ENCODE data around the gene POLA2.

The POLA2 gene

GRCh38 chr11:65338676-65339075 is 76.9 kb downstream of the POLA2 start:
- Histone ChIP-seq H3K36me3 (replicated peaks) (peaks cover 26% of the 10 kb centered on the region), H3K4me3 (ENCODE audit: low read depth, low read length) (no peak overlapping the region), H3K27ac (no peak overlapping the region), H3K27me3 (replicated peaks) (no peaks in the 10 kb centered on the region)
- no peak for TF ChIP-seq CTCF (IDR thresholded peaks at IDR 0.05; ENCODE audit: low read depth, low read length, missing control alignments)
- in situ Hi-C loops (cut with HindIII; ENCODE audit: low pct_ligation_motif_present, low sequenced_read_pairs) = no loop called here
- no peak for DNase-seq

GRCh38 chr11:65340226-65340625 is 78.5 kb downstream of the POLA2 start:
- Histone ChIP-seq H3K27me3 (replicated peaks) (no peaks in the 10 kb centered on the region), H3K4me3 (ENCODE audit: low read depth, low read length) (no peak overlapping the region), H3K36me3 (replicated peaks) (peaks cover 37% of the 10 kb centered on the region), H3K27ac (no peak overlapping the region)
- in situ Hi-C loops (cut with HindIII; ENCODE audit: low pct_ligation_motif_present, low sequenced_read_pairs) = no loop called here
- no peak for TF ChIP-seq CTCF (IDR thresholded peaks at IDR 0.05; ENCODE audit: low read depth, low read length, missing control alignments)
- DNase-seq = no peak

- peaks cover 52% of the 10 kb centered on the region for H3K36me3 ChIP-seq (replicated peaks)
- TF ChIP-seq CTCF (IDR thresholded peaks at IDR 0.05; ENCODE audit: low read depth, low read length, missing control alignments) = no peak
- DNase-seq = no peak
- no peak overlapping the region for H3K27ac ChIP-seq
- no peaks in the 10 kb centered on the region for H3K27me3 ChIP-seq (replicated peaks)
- in situ Hi-C loops (cut with HindIII; ENCODE audit: low pct_ligation_motif_present, low sequenced_read_pairs) = no loop called here
- no peak overlapping the region for H3K4me3 ChIP-seq (ENCODE audit: low read depth, low read length)
Measured at GRCh38 chr11:65341856-65342255, 80.1 kb downstream of the POLA2 start.

Data from brain microvascular endothelial cell (primary cell).